BLaER1 (cell line): ENCODE data around the gene WFIKKN2.

Experiments used
- H3K27ac ChIP-seq: shearing (Covaris generic); formaldehyde crosslinking; 2 replicates; pipeline ENCODE4 v1.8.1; 2022
- H3K27me3 ChIP-seq: shearing (Covaris generic); formaldehyde crosslinking; 2 replicates; pipeline ENCODE4 v1.8.1; 2022
- H3K36me3 ChIP-seq: shearing (Covaris generic); formaldehyde crosslinking; 2 replicates; pipeline ENCODE4 v1.8.1; 2022
- H3K4me1 ChIP-seq: shearing (Covaris generic); formaldehyde crosslinking; 2 replicates; pipeline ENCODE4 v1.8.1; 2022
- H3K4me2 ChIP-seq: shearing (Covaris generic); formaldehyde crosslinking; 2 replicates; pipeline ENCODE4 v1.8.1; 2022
- H3K4me3 ChIP-seq: shearing (Covaris generic); formaldehyde crosslinking; 2 replicates; pipeline ENCODE4 v1.8.1; 2022
- H3K9ac ChIP-seq: shearing (Covaris generic); formaldehyde crosslinking; 2 replicates; pipeline ENCODE4 v1.8.1; 2022
- H3K9me3 ChIP-seq: shearing (Covaris generic); formaldehyde crosslinking; 2 replicates; pipeline ENCODE4 v1.8.1; 2022
- H4K20me1 ChIP-seq: shearing (Covaris generic); formaldehyde crosslinking; 2 replicates; pipeline ENCODE4 v1.8.1; 2022
- Cebpa-rat ChIP-seq: shearing (Covaris generic); IDR thresholded peaks from 2 replicates; pipeline ENCODE4 v1.8.1; 2022

Gene WFIKKN2

GRCh38 chr17:50818921-50819657 is 16.3 kb upstream of the WFIKKN2 start:
- Histone ChIP-seq H3K4me2 (no peak overlapping the region), H3K27me3 (no peaks in the 10 kb centered on the region), H4K20me1 (no peaks in the 10 kb centered on the region), H3K27ac (no peak overlapping the region), H3K9ac (no peak overlapping the region), H3K9me3 (no peaks in the 10 kb centered on the region), H3K4me3 (no peak overlapping the region), H3K4me1 (peaks cover 7% of the 10 kb centered on the region; the same call in 1 of the 2 replicates), H3K36me3 (no peaks in the 10 kb centered on the region)
- no peak for TF ChIP-seq Cebpa-rat

DNA sequence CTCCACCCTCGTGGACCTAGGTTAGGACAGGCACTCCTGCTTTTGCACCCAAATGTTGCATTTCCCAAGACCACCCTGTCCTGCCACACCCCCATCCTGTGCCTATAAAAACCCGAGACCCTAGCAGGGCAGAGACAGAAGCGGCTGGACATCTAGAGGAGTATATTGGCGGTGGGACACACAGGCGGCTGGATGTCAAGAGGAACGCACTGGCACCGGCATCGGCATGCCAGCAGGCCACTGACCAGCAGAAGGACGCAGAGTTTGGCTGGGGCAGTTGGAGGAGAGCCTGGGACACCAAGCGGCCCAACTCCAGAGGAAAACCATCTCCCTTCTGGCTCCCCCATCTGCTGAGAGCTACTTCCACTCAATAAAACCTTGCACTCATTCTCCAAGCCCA is 14.7 kb upstream of the WFIKKN2 start:
- H3K4me3 ChIP-seq: no peak overlapping the region
- no peaks in the 10 kb centered on the region for H3K27me3 ChIP-seq
- no peaks in the 10 kb centered on the region for H4K20me1 ChIP-seq
- TF ChIP-seq Cebpa-rat: no peak
- H3K36me3 ChIP-seq: no peaks in the 10 kb centered on the region
- no peak overlapping the region for H3K4me2 ChIP-seq
- H3K9ac ChIP-seq: no peak overlapping the region
- H3K27ac ChIP-seq: no peak overlapping the region
- H3K9me3 ChIP-seq: no peaks in the 10 kb centered on the region
- peaks cover 7% of the 10 kb centered on the region; the same call in 1 of the 2 replicates for H3K4me1 ChIP-seq

- no peak overlapping the region for H3K4me2 ChIP-seq
- no peaks in the 10 kb centered on the region for H3K9me3 ChIP-seq
- no peak for TF ChIP-seq Cebpa-rat
Observed at GRCh38 chr17:50822550-50822949, 12.8 kb upstream of the WFIKKN2 start.

DNA sequence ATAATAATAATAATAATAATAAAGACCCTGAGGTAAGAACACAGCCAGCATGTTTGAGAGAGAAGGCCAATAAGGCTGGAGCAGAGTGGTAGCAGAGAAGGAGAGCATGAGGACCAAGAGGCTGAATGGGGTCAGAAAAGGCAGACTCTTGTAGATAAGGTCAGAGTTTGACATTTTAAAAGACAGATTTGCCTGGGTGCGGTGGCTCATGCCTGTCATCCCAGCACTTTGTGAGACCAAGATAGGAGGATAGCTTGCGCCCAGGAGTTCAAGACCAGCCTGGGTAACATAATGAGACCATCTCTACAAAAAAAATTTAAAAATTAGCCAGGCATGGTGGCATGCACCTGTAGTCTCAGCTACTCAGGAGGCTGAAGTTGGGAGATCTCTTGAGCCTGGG is 11.0 kb upstream of the WFIKKN2 start:
- no peak overlapping the region for H3K4me2 ChIP-seq

More at GRCh38 chr17:50822550-50822949, 12.8 kb upstream of the WFIKKN2 start:
- H4K20me1 ChIP-seq: no peaks in the 10 kb centered on the region
- H3K27ac ChIP-seq: no peak overlapping the region
- no peaks in the 10 kb centered on the region for H3K36me3 ChIP-seq
- H3K9ac ChIP-seq: no peak overlapping the region
- no peak overlapping the region for H3K4me3 ChIP-seq
- H3K27me3 ChIP-seq: no peaks in the 10 kb centered on the region
- peaks cover 7% of the 10 kb centered on the region; the same call in 1 of the 2 replicates for H3K4me1 ChIP-seq

DNA sequence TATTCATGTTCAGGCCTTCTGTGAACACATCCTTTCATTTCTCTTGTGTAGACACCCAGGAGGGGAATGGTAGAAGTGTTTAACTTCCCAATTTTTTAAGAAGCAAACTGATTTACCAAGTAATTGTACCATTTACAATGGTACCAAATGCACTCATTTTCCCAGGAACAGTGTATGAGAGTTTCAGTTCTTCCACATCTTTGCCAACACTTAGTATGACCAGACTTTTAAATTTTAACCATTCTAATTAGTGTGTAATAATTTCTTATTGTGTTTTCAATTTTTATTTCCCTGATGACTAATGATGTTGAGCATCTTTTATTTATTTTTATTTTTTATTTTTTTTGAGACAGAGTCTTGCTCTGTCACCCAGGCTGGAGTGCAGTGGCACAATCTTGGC is 10.2 kb upstream of the WFIKKN2 start:
- no peak overlapping the region for H3K4me3 ChIP-seq
- H3K27ac ChIP-seq: no peak overlapping the region
- H3K27me3 ChIP-seq: peaks cover 17% of the 10 kb centered on the region
- H3K9me3 ChIP-seq: no peaks in the 10 kb centered on the region
- TF ChIP-seq Cebpa-rat: no peak
- no peaks in the 10 kb centered on the region for H3K36me3 ChIP-seq
- H3K9ac ChIP-seq: no peak overlapping the region
- H3K4me1 ChIP-seq: no peaks in the 10 kb centered on the region
- no peaks in the 10 kb centered on the region for H4K20me1 ChIP-seq
- H3K4me2 ChIP-seq: no peak overlapping the region

More for the DNA sequence above, 11.0 kb upstream of the WFIKKN2 start:
- no peak overlapping the region for H3K9ac ChIP-seq
- peaks cover 9% of the 10 kb centered on the region for H3K27me3 ChIP-seq
- H3K9me3 ChIP-seq: no peaks in the 10 kb centered on the region
- no peak overlapping the region for H3K4me3 ChIP-seq
- H4K20me1 ChIP-seq: no peaks in the 10 kb centered on the region
- H3K27ac ChIP-seq: no peak overlapping the region
- no peaks in the 10 kb centered on the region for H3K36me3 ChIP-seq
- TF ChIP-seq Cebpa-rat: no peak
- no peaks in the 10 kb centered on the region for H3K4me1 ChIP-seq

DNA sequence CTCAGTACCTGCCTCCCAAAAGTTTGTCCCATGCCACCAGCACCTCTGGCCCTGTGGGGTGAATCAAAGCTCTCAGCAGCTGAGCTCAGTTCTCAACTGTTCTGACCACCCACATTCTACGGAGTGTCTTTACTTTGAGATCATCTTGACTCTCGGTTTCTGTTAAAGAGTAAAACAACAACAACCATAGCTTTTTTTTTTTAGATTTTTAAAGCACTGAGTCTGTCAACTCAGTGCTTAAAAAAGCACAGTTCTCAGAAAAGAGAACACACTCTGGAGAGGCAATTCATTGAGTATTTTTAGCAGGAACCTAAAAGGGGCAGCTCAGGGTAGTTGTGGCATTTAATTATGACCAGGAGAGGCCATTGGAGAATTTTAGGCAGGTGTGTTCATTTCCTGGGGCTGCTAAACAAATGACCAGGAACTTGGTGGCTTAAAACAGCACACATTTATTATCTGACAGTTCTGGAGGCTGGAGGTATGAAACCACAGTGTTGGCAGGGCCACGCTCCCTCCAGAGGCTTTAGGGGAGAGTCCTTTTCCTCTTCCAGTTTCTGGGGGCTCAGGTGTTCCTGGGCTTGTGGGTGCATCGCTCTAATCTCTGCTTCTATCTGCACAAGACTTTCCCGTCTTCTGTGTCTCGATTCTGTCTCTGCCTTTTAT is 6.7 kb upstream of the WFIKKN2 start:
- no peak for TF ChIP-seq Cebpa-rat
- H3K4me1 ChIP-seq: no peaks in the 10 kb centered on the region
- no peaks in the 10 kb centered on the region for H3K36me3 ChIP-seq
- peaks cover 20% of the 10 kb centered on the region for H3K27me3 ChIP-seq
- no peak overlapping the region for H3K9ac ChIP-seq
- H3K27ac ChIP-seq: no peak overlapping the region
- no peaks in the 10 kb centered on the region for H3K9me3 ChIP-seq
- no peak overlapping the region for H3K4me2 ChIP-seq
- H4K20me1 ChIP-seq: no peaks in the 10 kb centered on the region
- H3K4me3 ChIP-seq: no peak overlapping the region

- no peak overlapping the region for H3K27ac ChIP-seq
- H3K27me3 ChIP-seq: peaks cover 20% of the 10 kb centered on the region
- no peak overlapping the region for H3K9ac ChIP-seq
- H3K4me1 ChIP-seq: 0 out of 2 replicates have a peak, but pooled peaks cover 3% of the 10 kb centered on the region
- no peak overlapping the region for H3K4me3 ChIP-seq
- TF ChIP-seq Cebpa-rat: no peak
- no peaks in the 10 kb centered on the region for H4K20me1 ChIP-seq
- H3K36me3 ChIP-seq: no peaks in the 10 kb centered on the region
- no peak overlapping the region for H3K4me2 ChIP-seq
- no peaks in the 10 kb centered on the region for H3K9me3 ChIP-seq
Observed at GRCh38 chr17:50829332-50829731, 6.1 kb upstream of the WFIKKN2 start.

DNA sequence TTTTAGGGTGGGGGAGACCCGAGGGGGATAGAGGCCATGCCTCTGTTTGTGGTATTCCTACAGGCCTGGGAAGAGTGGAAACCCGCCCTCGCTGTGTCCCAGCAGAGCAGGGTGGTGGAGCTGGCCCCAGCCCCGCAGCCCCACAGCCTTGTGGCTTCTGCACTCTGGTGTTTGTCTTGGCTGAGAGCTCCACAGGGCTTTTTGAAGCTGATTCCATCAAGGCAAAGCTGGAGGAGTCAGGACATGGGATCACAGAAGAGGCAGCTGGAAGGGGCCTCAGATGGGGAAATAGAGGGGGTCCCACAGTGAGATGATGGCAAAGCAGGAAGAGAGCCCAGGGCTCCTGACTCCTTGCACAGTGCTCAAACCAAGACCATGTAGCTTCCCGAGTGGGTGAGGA is 5.0 kb upstream of the WFIKKN2 start:
- no peak overlapping the region for H3K27ac ChIP-seq
- no peak for TF ChIP-seq Cebpa-rat
- H3K27me3 ChIP-seq: peaks cover 20% of the 10 kb centered on the region
- no peaks in the 10 kb centered on the region for H3K9me3 ChIP-seq
- no peak overlapping the region for H3K4me3 ChIP-seq
- no peaks in the 10 kb centered on the region for H3K36me3 ChIP-seq
- no peaks in the 10 kb centered on the region for H4K20me1 ChIP-seq
- no peak overlapping the region for H3K4me2 ChIP-seq
- 0 out of 2 replicates have a peak, but pooled peaks cover 7% of the 10 kb centered on the region for H3K4me1 ChIP-seq
- H3K9ac ChIP-seq: no peak overlapping the region

- no peak overlapping the region for H3K4me2 ChIP-seq
- no peaks in the 10 kb centered on the region for H3K9me3 ChIP-seq
- no peak overlapping the region for H3K27ac ChIP-seq
- H3K4me1 ChIP-seq: 0 out of 2 replicates have a peak, but pooled peaks cover 7% of the 10 kb centered on the region
- no peaks in the 10 kb centered on the region for H4K20me1 ChIP-seq
- peaks cover 20% of the 10 kb centered on the region for H3K27me3 ChIP-seq
- no peak overlapping the region for H3K9ac ChIP-seq
- H3K36me3 ChIP-seq: no peaks in the 10 kb centered on the region
- TF ChIP-seq Cebpa-rat: no peak
- no peak overlapping the region for H3K4me3 ChIP-seq
Observed at GRCh38 chr17:50830994-50831393, 4.4 kb upstream of the WFIKKN2 start.

GRCh38 chr17:50831471-50831928 is 3.9 kb upstream of the WFIKKN2 start:
- Histone ChIP-seq H4K20me1 (no peaks in the 10 kb centered on the region), H3K4me3 (no peak overlapping the region), H3K36me3 (no peaks in the 10 kb centered on the region), H3K9ac (no peak overlapping the region), H3K27ac (no peak overlapping the region), H3K27me3 (peaks cover 20% of the 10 kb centered on the region), H3K4me2 (no peak overlapping the region), H3K4me1 (0 out of 2 replicates have a peak, but pooled peaks cover 7% of the 10 kb centered on the region), H3K9me3 (no peaks in the 10 kb centered on the region)
- TF ChIP-seq Cebpa-rat: no peak
